GM19328 (cell line): Measurements from ENCODE around the gene LIPC.

Experiments used
- ATAC-seq: cut with Tn5 transposase; IDR thresholded peaks from one replicate; pipeline ENCODE4 v1.9.1; 2021; ENCODE audit warnings: mild to moderate bottlenecking, moderate library complexity; ENCODE audit not compliant: unreplicated experiment

Gene LIPC

DNA sequence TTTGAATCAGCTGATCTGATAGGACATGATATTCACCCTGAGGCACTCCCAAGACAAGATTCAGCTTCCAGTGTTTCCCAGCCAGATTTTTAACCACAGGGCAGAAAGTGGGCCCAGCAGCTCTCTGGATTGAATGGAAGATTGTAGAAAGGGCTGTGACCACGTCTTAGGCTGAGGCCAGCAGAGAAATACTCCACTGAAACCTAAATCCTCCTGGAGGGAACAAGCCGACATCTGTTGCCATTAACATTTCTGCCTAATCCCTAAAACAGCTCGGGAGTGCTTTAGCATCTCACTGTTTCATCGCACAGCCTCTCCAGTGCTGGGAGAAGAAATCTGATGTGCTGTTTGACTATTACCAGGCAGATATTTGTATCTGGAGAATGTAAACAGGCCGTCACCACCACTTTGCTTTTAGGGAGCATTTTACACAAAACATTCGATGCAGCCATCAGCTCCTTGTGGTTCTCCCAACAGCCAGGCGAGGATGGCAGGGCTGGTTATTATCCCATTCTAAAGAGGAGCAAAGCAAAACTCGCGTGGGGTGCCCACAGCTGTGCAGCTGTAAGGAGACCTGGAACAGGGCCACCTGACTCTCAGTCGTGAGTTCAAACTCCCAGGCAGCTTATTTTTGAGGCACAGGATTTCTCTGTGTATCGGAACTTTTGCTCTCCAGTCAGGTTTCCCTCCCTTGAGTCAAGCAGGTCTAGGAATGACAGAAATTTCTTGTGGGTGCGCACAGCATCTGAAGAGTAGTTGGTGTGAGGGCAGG lies 117.4 kb downstream of the LIPC start:
- ATAC-seq: no peak

GRCh38 chr15:58549785-58550074 lies 117.9 kb downstream of the LIPC start:
- ATAC-seq: no peak

DNA sequence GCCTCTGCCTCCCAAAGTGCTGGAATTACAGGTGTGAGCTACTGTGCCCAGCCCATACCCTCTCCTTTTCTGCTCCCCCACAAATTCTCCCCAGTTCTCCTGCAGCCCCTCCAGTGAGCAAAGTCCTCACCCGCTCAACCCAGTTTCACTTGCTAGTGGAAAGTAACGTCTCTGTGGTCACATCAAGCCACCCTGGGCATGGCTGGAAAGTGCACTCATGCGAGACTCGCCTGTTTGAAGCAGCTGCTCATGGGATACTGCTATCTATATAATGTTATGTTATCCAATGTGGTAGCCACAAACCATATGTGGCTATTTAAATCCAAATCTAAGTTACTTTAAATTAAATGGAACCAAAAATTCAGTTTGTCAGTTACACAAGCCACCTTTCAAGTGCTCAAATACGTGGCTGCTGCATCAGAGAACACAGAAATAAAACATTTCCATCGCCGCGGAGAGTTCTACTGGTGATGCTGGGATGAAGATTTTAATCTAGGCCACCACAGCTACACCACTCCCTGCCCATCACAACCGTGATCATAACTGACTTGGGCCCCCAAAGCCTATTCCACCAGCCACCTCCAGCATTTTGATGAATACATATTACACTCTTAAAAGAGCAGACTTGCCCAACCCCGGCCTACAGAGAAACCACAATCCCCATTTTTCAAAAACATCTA lies 119.4 kb downstream of the LIPC start:
- no peak for ATAC-seq

- no peak for ATAC-seq
Observed at GRCh38 chr15:58551764-58552504, 120.1 kb downstream of the LIPC start.

- ATAC-seq: no peak
Observed at GRCh38 chr15:58552505-58553364, 120.9 kb downstream of the LIPC start.

GRCh38 chr15:58553365-58553918 lies 121.7 kb downstream of the LIPC start:
- ATAC-seq: no peak

GRCh38 chr15:58554758-58555157 lies 123.0 kb downstream of the LIPC start:
- no peak for ATAC-seq

DNA sequence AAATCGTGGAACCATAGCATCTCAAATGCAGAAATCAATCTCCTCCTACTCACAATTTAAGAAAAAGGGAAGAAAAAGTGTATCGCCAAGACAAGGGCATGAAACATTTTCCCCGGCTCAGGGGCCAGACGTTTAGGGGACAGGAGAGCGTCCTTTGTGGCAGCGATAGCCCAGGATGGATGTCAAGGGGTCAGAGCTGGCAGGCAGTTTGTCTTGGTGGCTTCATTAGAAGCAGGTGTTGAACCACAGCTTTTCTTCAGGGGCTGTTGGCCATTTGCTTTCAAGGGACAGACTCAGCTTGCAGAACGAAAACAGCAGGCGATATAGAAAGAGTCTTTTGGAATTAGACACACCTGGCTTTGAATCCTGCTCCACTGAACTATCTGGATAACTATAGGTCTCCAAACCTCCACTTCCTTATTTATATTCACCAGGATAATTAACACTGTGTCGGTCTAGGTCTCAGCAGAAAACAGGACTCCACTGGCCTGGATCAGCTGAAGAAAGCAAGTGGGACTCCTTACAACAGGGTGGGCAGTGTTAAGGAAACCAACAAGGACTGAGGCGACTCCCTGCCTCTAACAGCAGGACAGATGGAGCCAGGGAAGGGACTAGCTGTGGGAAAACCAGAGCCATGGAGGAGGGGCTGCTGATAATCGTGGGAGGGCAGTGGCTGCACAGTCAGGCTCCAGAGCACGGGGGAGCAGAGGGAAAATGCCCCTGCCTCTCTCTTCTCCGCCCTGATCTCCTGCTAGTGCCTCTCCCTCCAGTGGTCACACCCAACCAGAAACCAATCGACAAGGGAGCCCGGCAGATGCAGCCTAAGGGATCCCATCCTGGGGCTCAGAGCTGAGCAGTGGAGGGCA lies 123.6 kb downstream of the LIPC start:
- ATAC-seq: no peak

DNA sequence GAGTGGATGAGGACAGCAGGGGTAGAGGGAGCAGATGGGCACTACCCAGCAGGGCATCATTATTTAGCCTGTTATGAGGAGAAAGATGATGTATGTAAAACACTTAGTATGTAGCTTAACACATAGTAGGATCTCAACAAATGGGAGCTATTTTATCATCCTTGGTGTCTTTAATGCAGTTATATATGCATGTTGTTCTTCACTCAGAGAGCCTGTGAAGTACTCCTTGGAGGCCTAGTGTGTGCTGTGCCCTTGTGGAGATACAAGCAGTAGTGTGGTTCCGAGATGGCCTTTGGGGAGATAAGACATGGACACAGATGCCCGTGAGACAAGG lies 124.2 kb downstream of the LIPC start:
- no peak for ATAC-seq

- no peak for ATAC-seq
Observed at GRCh38 chr15:58556541-58556940, 124.8 kb downstream of the LIPC start.

- no peak for ATAC-seq
Observed at GRCh38 chr15:58558777-58559176, 127.0 kb downstream of the LIPC start.

DNA sequence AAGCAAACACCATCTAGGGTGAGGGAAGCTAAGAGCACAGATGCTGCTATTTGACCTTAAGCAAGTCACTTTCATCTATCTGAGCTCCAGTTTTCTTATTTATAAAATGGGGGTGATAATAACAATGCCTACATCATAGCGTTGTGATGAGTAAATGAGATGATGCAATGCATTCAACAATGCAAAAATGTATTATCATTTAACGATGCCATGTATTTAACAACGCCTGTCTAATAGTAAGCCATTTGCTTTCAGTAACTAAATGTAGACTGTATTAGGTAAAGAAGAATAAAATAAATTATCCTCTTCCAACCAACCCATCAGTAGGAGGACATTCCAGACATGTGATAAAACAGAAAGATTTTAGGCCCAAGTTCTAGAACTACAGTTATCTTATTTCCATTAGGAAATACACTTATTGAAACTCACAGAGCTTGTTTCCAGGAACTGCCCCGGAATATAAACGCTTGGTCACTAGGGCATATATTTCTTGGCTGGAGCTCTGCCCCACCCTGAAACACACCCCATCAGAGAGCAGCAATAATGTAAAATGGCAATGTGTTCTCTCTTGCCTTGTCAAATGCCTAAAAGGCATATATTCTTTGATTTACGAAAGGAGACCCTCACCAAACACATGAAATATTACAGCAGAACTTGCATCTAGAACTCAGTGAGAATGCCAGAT lies 128.3 kb downstream of the LIPC start:
- no peak for ATAC-seq

- no peak for ATAC-seq
Observed at GRCh38 chr15:58561321-58561720, 129.5 kb downstream of the LIPC start.

- no peak for ATAC-seq
Observed at GRCh38 chr15:58562135-58562534, 130.3 kb downstream of the LIPC start.

DNA sequence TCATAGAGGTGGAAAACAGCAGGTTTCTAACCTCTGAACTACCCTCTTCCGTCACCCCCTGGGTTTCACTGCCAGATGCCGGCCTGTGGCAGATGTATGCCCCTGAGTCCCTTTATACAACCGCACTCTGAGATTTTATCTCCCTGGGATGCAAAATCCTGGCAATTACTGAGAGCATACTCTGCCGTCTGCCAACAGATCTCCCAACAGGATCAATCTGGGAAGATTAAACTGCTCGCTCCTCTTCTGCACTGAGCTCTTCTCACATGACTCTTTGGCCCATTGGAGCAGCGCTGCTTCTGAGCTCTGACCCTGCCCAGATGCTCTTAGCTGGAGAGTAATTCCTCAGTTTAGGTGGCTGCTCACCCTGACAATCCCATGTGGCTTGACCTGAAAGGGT lies 133.2 kb downstream of the LIPC start:
- ATAC-seq: no peak

- no peak for ATAC-seq
Observed at GRCh38 chr15:58565619-58566018, 133.8 kb downstream of the LIPC start.

- no peak for ATAC-seq
Observed at GRCh38 chr15:58566029-58566428, 134.2 kb downstream of the LIPC start.

DNA sequence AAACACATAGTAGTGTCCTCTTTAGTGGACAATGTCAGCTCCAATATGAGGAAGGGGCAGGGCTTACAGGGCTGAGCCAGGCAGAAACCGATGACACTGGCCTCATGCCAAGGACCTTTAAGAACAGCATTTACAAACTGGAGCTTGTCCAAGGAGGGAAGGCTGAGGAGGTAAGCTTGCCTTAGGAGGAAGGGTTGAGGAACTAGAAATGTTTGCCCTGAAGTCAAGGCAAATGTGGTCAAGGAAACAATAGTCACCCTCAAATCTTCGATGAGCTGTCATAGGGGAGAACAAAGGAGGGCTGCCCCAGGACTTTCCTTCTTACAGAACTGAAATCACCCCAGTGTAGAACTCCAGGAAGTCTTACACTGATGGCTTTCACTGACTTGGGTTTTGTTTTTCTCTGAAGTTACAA lies 136.4 kb downstream of the LIPC start:
- no peak for ATAC-seq

DNA sequence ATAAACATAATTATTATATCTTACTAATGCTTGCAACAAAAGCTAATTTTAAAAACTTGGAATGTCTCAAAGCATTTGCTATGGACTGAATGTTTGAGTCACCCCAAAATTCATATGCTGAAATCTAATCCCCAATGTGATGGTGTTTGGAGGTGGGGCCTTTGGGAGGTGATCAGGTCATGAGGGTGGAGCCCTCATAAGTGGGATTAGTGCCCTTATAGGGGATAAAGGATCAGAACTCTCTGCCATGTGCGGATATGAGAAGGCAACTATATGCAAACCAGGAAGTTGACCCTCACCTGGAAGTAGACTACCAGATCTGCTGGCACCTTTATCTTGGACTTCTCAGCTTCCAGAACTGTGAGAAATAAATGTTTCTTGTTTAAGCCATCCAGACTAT lies 137.7 kb downstream of the LIPC start:
- ATAC-seq: no peak
